Lung microvascular endothelial cell (primary cell): ENCODE measurements around the gene GIPC2. TPM values are rescaled to one million over a fixed set of nuclear protein-coding genes. Genes with fewer than 3 reads are reported as not detected.

ENCODE experiments used
- total RNA-seq: library from RNA; depleted of rRNA; stranded (reverse); fragments of >200 nt; gene quantifications from 2 replicates; pipeline ENCODE4 v1.2.1, GENCODE V29; 2014

GIPC2 gene
- total RNA-seq, 1 donor from 2014 or later = 32.3 TPM

Other genes starting within 250 kb of the GIPC2 start
- gene NEXN, start 157.3 kb upstream of the GIPC2 start, total RNA-seq = 1.3 and 6.3 TPM in 2 replicates
- 74.8 and 85.6 TPM in 2 replicates for gene FUBP1, start 66.9 kb upstream of the GIPC2 start, total RNA-seq
- 156 and 267 TPM in 2 replicates for gene DNAJB4, start 41.0 kb upstream of the GIPC2 start, total RNA-seq